ENCODE data around the gene IL21R. TPM values are rescaled to one million over a fixed set of nuclear protein-coding genes. Genes with fewer than 3 reads are reported as not detected.

Gene IL21R
- total and polyA plus RNA-seq, 2 donors (not counting 3 experiments of a cell fraction or from before 2014, with no cell fraction given) = 0.03 TPM; not detected in 1

GRCh38 chr16:27474041-27474440 is 72.1 kb downstream of the IL21R start:
- H2AFZ ChIP-seq (ENCODE audit: low read depth, low read length) = no peak overlapping the region
- CTCF ChIA-PET = no interaction called here

More at GRCh38 chr16:27474041-27474440, 72.1 kb downstream of the IL21R start:
- no peaks in the 10 kb centered on the region for H3K9me3 ChIP-seq (replicated peaks; ENCODE audit: control insufficient read depth, insufficient read depth, low read length)
- no peaks in the 10 kb centered on the region for H3K79me2 ChIP-seq (ENCODE audit: control insufficient read depth, insufficient read depth, low read length)
- H3K9me1 ChIP-seq (replicated peaks; ENCODE audit: control insufficient read depth, extremely low read depth, insufficient read depth, low read length) = no peaks in the 10 kb centered on the region
- H3K27ac ChIP-seq (ENCODE audit: insufficient read depth, low read depth, low read length) = no peak overlapping the region
- H3K27me3 ChIP-seq (ENCODE audit: control insufficient read depth in 2 of 2, insufficient read depth in 2 of 2, low read length in 2 of 2) = no peaks in the 10 kb centered on the region
- TF ChIP-seq EZH2 (IDR thresholded peaks at IDR 0.05; ENCODE audit: borderline replicate concordance, low read depth, low read length, severe bottlenecking) = no peak
- no peak for TF ChIP-seq FOS (IDR thresholded peaks at IDR 0.05; ENCODE audit: borderline replicate concordance, insufficient read depth, low read length)
- no peak for TF ChIP-seq MYC (IDR thresholded peaks at IDR 0.05; ENCODE audit: low read depth, low read length)
- no peak for TF ChIP-seq POLR2A (IDR thresholded peaks at IDR 0.05; ENCODE audit: low read depth, low read length)
- TF ChIP-seq CTCF (IDR thresholded peaks at IDR 0.05; ENCODE audit: extremely low read depth in 1 of 2, insufficient read depth in 1 of 2, low read depth in 1 of 2, low read length in 2 of 2) = no peak
- no peak for TF ChIP-seq MAX (IDR thresholded peaks at IDR 0.05; ENCODE audit: insufficient read depth, insufficient read length)
- no peak for TF ChIP-seq JUN (IDR thresholded peaks at IDR 0.05; ENCODE audit: borderline replicate concordance, insufficient read depth, insufficient read length, low read depth)
- no peak for TF ChIP-seq GATA2 (IDR thresholded peaks at IDR 0.05; ENCODE audit: insufficient read depth, insufficient read length, low read depth, low read length)
- no peak for TF ChIP-seq POLR2AphosphoS5 (IDR thresholded peaks at IDR 0.05; ENCODE audit: insufficient read depth, low read depth, low read length)
- FAIRE-seq = no peak
- POLR2A ChIA-PET = no interaction called here
- peaks cover 36% of the 10 kb centered on the region for H3K4me1 ChIP-seq (ENCODE audit: control insufficient read depth, extremely low read depth, insufficient read depth, low read length)
- dilution Hi-C loops (cut with MboI; ENCODE audit: extremely low pct_ligation_motif_present, low sequenced_read_pairs) = no loop called here
- no peak overlapping the region for H3K4me3 ChIP-seq (replicated peaks in 1 of 3; ENCODE audit: insufficient read depth in 1 of 3, low read depth in 1 of 3, low read length in 3 of 3)
- H4K20me1 ChIP-seq (replicated peaks; ENCODE audit: control insufficient read depth, extremely low read depth, insufficient read depth, low read length) = no peaks in the 10 kb centered on the region
- H3K9ac ChIP-seq (replicated peaks; ENCODE audit: extremely low read depth, insufficient read depth, low read length) = no peak overlapping the region
- peaks cover 33 to 36% of the 10 kb centered on the region in 2 experiments for H3K36me3 ChIP-seq (ENCODE audit: control insufficient read depth in 2 of 2, extremely low read depth in 1 of 2, insufficient read depth in 2 of 2, low read length in 2 of 2)
- intact Hi-C loops (cut with micrococcal nuclease) = no loop called here
- no TSS peak for BruUV-seq (replicated peaks)
- no peak overlapping the region for H3K4me2 ChIP-seq (ENCODE audit: insufficient read depth, low read length)
- no peak for DNase-seq (ENCODE audit: low read depth, low spot score)
